ENCODE measurements around the gene SEC31A. TPM values are rescaled to one million over a fixed set of nuclear protein-coding genes. Genes with fewer than 3 reads are reported as not detected.
"Not testable (repeated sequence)": the region's sequence is repeated elsewhere in the genome, so short reads cannot be mapped to it uniquely, and the experiment has no call there.

SEC31A gene
- total and polyA plus RNA-seq, 7 donors, result 77.7 to 120 (median 103) TPM

DNA sequence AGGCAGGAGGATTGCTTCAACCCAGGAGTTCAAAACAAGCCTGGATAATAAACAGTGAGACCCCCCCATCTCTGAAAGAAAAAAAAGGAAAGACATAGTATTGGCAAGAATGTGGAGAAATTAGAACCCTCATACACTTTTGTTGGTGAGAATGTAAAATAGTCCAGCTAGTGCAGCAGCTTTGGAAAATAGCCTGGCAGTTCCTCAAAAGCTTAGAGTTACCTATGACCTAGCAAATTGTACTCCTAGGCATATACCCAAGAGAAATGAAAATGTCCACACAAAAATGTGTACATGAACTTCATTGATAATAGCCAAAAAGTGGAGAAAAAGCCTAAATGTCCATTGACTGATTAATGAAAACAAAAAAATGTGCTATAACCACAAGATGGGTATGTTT, 30.8 kb upstream of the SEC31A start:
- peaks cover 5 to 21% of the 10 kb centered on the region in 2 donors for H3K36me3 ChIP-seq (ENCODE audit: insufficient read depth in 1 of 2, low read depth in 1 of 2)
- ATAC-seq (no peak), DNase-seq (no peak)
- no peaks in the 10 kb centered on the region for H3K9me3 ChIP-seq
- no peaks in the 10 kb centered on the region for H3K4me1 ChIP-seq
- TF ChIP-seq, protein P1, sequence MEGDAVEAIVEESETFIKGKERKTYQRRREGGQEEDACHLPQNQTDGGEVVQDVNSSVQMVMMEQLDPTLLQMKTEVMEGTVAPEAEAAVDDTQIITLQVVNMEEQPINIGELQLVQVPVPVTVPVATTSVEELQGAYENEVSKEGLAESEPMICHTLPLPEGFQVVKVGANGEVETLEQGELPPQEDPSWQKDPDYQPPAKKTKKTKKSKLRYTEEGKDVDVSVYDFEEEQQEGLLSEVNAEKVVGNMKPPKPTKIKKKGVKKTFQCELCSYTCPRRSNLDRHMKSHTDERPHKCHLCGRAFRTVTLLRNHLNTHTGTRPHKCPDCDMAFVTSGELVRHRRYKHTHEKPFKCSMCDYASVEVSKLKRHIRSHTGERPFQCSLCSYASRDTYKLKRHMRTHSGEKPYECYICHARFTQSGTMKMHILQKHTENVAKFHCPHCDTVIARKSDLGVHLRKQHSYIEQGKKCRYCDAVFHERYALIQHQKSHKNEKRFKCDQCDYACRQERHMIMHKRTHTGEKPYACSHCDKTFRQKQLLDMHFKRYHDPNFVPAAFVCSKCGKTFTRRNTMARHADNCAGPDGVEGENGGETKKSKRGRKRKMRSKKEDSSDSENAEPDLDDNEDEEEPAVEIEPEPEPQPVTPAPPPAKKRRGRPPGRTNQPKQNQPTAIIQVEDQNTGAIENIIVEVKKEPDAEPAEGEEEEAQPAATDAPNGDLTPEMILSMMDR (IDR thresholded peaks at IDR 0.05), result no peak
- H3K27me3 ChIP-seq (ENCODE audit: insufficient read depth in 3 of 3, low read length in 2 of 3), result no peaks in the 10 kb centered on the region
- intact Hi-C loops (cut with DNase I), result no loop called here
- H3K27ac ChIP-seq, result no peak overlapping the region
- H3K4me3 ChIP-seq, result no peak overlapping the region

- TF ChIP-seq, protein P1 (IDR thresholded peaks at IDR 0.05), result no peak
Measured at GRCh38 chr4:82919386-82919785, 28.4 kb upstream of the SEC31A start.

GRCh38 chr4:82918091-82918490, 27.1 kb upstream of the SEC31A start:
- H3K36me3 ChIP-seq (ENCODE audit: insufficient read depth in 1 of 2, low read depth in 1 of 2), result peaks cover 5 to 47% of the 10 kb centered on the region in 2 donors
- intact Hi-C loops (cut with DNase I), result loop anchor here in 1 of 2 donors (5.0 kb wide), 1 partner anchor 1931 kb away; no protein-coding TSS in a partner anchor
- no peak overlapping the region for H3K4me3 ChIP-seq
- H3K27me3 ChIP-seq (ENCODE audit: insufficient read depth in 3 of 3, low read length in 2 of 3), result no peaks in the 10 kb centered on the region
- TF ChIP-seq, protein P1 (IDR thresholded peaks at IDR 0.05), result no peak
- ATAC-seq, result no peak
- no peaks in the 10 kb centered on the region for H3K9me3 ChIP-seq
- H3K4me1 ChIP-seq, result no peaks in the 10 kb centered on the region
- DNase-seq, result no peak
- WGBS, 3 donors, result 92 to 94% (median 93%) methylated on average over 7 of the region's 7 CpGs
- no peak overlapping the region for H3K27ac ChIP-seq

More at GRCh38 chr4:82919386-82919785, 28.4 kb upstream of the SEC31A start:
- Histone ChIP-seq H3K4me3 (no peak overlapping the region), H3K4me1 (no peaks in the 10 kb centered on the region), H3K36me3 (ENCODE audit: insufficient read depth in 1 of 2, low read depth in 1 of 2) (peaks cover 5 to 40% of the 10 kb centered on the region in 2 donors), H3K27ac (no peak overlapping the region), H3K9me3 (no peaks in the 10 kb centered on the region), H3K27me3 (ENCODE audit: insufficient read depth in 3 of 3, low read length in 2 of 3) (no peaks in the 10 kb centered on the region)
- intact Hi-C loops (cut with DNase I), result loop anchor here in 1 of 2 donors (5.0 kb wide), 1 partner anchor 1932 kb away; no protein-coding TSS in a partner anchor
- DNase-seq (no peak), ATAC-seq (no peak)
- 83 to 89% (median 88%) methylated on average over 2 of the region's 2 CpGs for WGBS, 3 donors

GRCh38 chr4:82913968-82914367, 23.0 kb upstream of the SEC31A start:
- H3K4me3 ChIP-seq; DNase-seq; H3K9me3 ChIP-seq; ATAC-seq; intact Hi-C loops (cut with DNase I); H3K4me1 ChIP-seq; H3K27me3 ChIP-seq (ENCODE audit: insufficient read depth in 3 of 3, low read length in 2 of 3); H3K27ac ChIP-seq: not testable (repeated sequence)
- 94 to 100% (median 97%) methylated on average over 2 of the region's 2 CpGs for WGBS, 3 donors
- peaks cover 5 to 81% of the 10 kb centered on the region in 2 donors for H3K36me3 ChIP-seq (ENCODE audit: insufficient read depth in 1 of 2, low read depth in 1 of 2)

DNA sequence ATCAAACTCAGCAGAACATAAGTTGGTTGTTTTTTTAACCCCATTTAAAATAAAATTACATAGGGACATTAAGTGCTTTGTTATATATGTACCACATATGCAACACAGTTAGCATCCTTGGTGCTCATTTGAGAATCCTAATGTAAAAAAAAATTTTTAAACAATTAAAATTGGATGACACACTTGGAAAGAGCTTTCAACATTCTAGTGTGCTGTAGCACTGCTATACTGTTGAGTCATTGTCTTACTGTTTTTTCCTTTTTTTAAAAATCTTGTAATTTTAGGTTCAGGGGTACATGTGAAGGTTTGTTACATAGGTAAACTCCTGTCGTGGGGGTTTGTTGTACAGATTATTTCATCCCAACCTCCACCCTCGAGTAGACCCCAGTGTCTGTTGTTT, 22.4 kb upstream of the SEC31A start:
- Histone ChIP-seq H3K27me3 (ENCODE audit: insufficient read depth in 3 of 3, low read length in 2 of 3) (no peaks in the 10 kb centered on the region), H3K4me1 (no peaks in the 10 kb centered on the region), H3K4me3 (no peak overlapping the region), H3K9me3 (no peaks in the 10 kb centered on the region), H3K36me3 (ENCODE audit: insufficient read depth in 1 of 2, low read depth in 1 of 2) (peaks cover 5 to 82% of the 10 kb centered on the region in 2 donors), H3K27ac (no peak overlapping the region)
- 44 to 50% (median 46%) methylated on average over 2 of the region's 2 CpGs for WGBS, 3 donors
- intact Hi-C loops (cut with DNase I), result no loop called here
- no peak for ATAC-seq
- TF ChIP-seq, protein P1 (IDR thresholded peaks at IDR 0.05), result no peak
- no peak for DNase-seq
